WI38 (cell line): ENCODE data around the gene ADAM10.

Experiments used
- H3K4me3 ChIP-seq: 2 replicates; pipeline ENCODE4 v1.5.1; 2011; ENCODE audit warnings: low read depth, mild to moderate bottlenecking, control low read depth, low read length
- TF ChIP-seq, protein P1 (sequence below): IDR thresholded peaks from 2 replicates; pipeline ENCODE4 v1.5.1; 2012; ENCODE audit warnings: low read depth, mild to moderate bottlenecking, control low read depth, low read length

ADAM10 gene, protein sequence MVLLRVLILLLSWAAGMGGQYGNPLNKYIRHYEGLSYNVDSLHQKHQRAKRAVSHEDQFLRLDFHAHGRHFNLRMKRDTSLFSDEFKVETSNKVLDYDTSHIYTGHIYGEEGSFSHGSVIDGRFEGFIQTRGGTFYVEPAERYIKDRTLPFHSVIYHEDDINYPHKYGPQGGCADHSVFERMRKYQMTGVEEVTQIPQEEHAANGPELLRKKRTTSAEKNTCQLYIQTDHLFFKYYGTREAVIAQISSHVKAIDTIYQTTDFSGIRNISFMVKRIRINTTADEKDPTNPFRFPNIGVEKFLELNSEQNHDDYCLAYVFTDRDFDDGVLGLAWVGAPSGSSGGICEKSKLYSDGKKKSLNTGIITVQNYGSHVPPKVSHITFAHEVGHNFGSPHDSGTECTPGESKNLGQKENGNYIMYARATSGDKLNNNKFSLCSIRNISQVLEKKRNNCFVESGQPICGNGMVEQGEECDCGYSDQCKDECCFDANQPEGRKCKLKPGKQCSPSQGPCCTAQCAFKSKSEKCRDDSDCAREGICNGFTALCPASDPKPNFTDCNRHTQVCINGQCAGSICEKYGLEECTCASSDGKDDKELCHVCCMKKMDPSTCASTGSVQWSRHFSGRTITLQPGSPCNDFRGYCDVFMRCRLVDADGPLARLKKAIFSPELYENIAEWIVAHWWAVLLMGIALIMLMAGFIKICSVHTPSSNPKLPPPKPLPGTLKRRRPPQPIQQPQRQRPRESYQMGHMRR

DNA sequence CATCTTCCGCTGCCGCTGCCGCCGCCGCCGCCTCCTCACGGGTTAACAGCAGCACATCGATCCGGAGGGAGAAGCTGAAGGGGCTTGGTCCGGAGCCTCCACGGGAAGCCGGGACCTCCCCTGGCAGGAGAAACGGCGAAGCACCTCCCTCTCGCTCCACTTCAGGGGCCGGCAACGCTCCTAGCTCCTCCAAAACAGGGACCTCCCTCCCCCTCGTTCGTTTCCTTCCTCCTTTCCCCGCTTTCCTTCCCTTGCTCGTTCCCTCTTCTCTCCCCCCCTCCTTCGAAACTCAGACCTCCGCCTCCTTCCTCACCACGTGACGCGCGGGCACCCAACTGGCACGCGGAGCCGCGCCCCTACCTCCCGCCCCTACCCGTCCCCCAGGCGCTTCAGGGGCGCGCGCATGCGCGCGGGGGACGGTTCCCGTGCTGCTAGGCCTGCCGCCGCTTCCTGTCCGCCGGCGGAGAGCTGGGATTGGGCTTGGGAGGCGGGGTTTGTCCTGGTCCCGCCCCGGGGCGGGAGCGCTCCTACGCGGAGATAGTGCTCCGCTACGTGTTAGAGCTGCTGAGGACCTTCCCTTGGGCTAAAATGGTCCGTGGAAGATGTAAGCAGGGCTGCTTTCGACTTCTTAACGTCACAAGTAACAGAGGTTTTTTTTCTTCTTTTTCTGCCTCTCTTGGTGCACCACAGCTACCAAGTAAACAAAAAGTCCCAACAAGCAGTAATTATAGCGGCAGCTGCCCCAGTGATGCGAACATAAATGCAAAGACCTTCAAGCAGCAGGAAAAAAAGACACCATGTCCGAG is at the start of gene ADAM10:
ADAM10 (minus strand) TSS at position 176 of the 806 bp plus-strand sequence; CDS start at position 3, 173 bp downstream.
- TF ChIP-seq, protein P1, sequence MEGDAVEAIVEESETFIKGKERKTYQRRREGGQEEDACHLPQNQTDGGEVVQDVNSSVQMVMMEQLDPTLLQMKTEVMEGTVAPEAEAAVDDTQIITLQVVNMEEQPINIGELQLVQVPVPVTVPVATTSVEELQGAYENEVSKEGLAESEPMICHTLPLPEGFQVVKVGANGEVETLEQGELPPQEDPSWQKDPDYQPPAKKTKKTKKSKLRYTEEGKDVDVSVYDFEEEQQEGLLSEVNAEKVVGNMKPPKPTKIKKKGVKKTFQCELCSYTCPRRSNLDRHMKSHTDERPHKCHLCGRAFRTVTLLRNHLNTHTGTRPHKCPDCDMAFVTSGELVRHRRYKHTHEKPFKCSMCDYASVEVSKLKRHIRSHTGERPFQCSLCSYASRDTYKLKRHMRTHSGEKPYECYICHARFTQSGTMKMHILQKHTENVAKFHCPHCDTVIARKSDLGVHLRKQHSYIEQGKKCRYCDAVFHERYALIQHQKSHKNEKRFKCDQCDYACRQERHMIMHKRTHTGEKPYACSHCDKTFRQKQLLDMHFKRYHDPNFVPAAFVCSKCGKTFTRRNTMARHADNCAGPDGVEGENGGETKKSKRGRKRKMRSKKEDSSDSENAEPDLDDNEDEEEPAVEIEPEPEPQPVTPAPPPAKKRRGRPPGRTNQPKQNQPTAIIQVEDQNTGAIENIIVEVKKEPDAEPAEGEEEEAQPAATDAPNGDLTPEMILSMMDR: no peak
- H3K4me3 ChIP-seq: peak within 1 kb of the TSS; percentile 94

DNA sequence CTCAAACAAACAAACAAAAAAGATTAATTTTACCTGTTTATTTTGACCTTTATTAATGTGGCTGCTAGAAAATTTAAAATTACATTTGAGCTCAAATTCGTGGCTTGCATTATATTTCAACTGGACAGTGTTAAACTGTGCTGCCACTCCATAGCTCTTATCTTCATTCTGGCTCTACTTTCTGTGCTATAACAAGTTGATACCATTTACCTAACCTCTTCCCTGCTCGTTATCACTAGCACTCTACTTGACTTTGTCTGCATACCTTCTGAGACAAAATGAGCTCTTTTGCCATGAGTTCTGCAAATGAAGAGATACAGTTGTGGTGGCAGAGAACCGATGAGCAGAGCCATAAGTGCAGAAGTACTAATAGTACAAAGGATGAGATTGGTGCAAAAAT is 48.0 kb upstream of the ADAM10 start:
- H3K4me3 ChIP-seq: no peak overlapping the region
- TF ChIP-seq, protein P1: no peak

DNA sequence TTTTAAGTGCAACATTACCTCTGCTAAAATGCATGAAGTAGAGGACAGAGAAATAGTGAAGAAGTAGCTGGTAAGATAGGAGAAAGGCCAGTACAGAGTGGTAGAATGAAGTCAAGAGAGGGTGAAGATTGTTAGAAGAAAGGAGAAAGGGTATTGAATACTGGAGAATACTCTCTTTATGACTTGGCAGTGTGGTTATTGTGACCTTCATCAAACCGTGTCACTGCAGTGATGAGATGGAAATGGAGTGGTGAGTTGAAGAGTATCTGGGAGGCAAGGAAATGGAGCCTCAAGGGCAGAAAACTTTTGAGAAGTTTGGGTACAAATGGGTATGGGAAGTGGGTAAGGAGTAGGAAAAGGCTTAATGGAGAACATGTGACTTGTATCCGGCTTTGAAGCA is 46.3 kb upstream of the ADAM10 start:
- TF ChIP-seq, protein P1: no peak
- H3K4me3 ChIP-seq: no peak overlapping the region

DNA sequence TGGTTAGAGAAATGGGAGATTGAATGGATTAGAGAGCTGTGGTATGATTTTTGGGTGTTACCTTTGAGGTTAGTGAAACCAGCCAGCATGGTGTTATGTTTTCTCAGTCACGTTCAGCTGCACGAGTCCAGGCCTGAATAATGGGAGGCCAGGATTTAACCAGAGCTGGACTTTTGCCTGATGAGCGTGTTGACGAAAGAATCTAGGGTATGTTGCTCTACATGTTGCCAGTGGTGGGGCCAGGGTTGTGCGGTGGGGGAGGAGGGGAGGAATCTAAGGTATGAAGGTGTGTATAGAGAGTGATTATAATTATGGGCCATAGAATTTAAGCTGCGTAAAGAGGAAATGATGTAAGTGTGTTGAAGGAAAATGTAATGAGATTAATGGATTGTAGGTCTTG is 44.4 kb upstream of the ADAM10 start:
- TF ChIP-seq, protein P1: no peak
- no peak overlapping the region for H3K4me3 ChIP-seq

DNA sequence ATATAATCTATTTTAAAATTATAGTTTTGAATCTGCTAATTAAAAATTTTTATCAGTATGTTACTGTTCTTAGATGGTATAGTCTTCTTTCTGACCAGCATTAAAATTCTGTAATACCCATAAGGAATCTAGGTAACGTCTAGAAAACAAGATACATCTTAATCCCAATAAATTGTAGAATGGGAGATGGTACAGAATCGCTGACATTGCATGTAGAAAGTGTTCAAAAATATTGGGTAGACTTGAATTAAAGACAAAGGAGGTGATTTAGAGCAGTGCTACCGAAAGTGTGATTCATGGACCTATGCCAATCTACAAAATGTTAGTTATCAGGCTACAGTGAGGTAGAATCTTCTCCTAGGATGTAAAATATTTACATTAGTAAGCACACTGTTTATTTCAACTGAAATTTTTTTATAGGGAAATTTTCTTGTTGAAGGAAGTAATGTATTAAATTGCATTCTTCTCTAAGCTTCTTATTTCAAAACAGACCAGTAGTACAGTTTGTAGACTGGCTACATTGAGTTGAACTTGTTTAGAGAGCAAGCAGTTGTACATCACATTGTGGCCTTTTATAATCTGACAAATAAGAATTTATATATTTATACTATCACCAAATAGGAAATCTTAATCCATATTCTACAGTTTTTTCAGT is 38.7 kb upstream of the ADAM10 start:
- TF ChIP-seq, protein P1: no peak
- H3K4me3 ChIP-seq: no peak overlapping the region

DNA sequence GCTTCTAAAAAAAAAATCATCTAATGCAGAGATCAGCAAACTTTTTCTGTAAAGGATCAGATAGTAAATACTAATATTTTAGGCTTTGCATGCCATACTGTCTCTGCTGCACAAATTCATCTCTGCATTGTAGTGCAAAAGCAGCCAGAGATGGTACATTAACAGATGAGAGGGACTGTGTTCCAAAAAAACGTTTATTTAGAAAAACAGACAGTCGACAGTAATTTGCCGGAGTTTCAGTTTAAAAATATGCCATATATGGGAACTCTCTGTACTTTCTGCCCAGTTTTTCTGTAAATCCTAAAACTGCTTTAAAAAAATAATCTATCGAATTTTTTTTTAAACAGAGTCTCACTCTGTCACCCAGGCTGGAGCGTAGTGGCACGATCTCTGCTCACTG is 35.8 kb upstream of the ADAM10 start:
- TF ChIP-seq, protein P1: no peak
- no peak overlapping the region for H3K4me3 ChIP-seq
